VCaP (cell line): ENCODE measurements around the gene PARD6G.

Experiments
- H3K27ac ChIP-seq: fragments of 450-650 bp; 2 replicates; pipeline ENCODE4 v1.5.1; 2017
- CTCF ChIP-seq: fragments of 450-650 bp; conservative IDR thresholded peaks from 2 replicates; pipeline ENCODE4 v1.5.1; 2017; ENCODE audit warnings: mild to moderate bottlenecking, moderate library complexity

PARD6G gene

GRCh38 chr18:80107426-80107825, 139.9 kb downstream of the PARD6G start:
- no peak for TF ChIP-seq CTCF
- no peak overlapping the region for H3K27ac ChIP-seq
